Effector memory CD4-positive, alpha-beta T cell (primary cell): ENCODE results near the gene BTRC.

ENCODE experiments used
- DNase-seq, 3 donors: peaks; one replicate each; pipeline ENCODE4 v3.0.0-alpha.2; 2020
- H3K27ac ChIP-seq: 2 replicates; pipeline ENCODE4 v1.7.0; 2013; ENCODE audit warnings: mild to moderate bottlenecking, low read length, moderate library complexity; ENCODE audit not compliant: insufficient read depth, poor library complexity, severe bottlenecking
- H3K27me3 ChIP-seq: replicated peaks from 2 replicates; pipeline ENCODE4 v1.7.0; 2013; ENCODE audit warnings: mild to moderate bottlenecking, low read length; ENCODE audit not compliant: insufficient read depth, control insufficient read depth, poor library complexity, severe bottlenecking
- H3K36me3 ChIP-seq: 2 replicates; pipeline ENCODE4 v1.7.0; 2013; ENCODE audit warnings: mild to moderate bottlenecking, low read length, moderate library complexity; ENCODE audit not compliant: control insufficient read depth, insufficient read depth
- H3K4me1 ChIP-seq: 2 replicates; pipeline ENCODE4 v1.7.0; 2013; ENCODE audit warnings: low read length, mild to moderate bottlenecking; ENCODE audit not compliant: control insufficient read depth, insufficient read depth, poor library complexity, severe bottlenecking
- H3K4me3 ChIP-seq: 2 replicates; pipeline ENCODE4 v1.7.0; 2013; ENCODE audit warnings: low read length, low read depth, mild to moderate bottlenecking; ENCODE audit not compliant: insufficient read depth, poor library complexity, severe bottlenecking
- H3K9me3 ChIP-seq: 2 replicates; pipeline ENCODE4 v1.7.0; 2013; ENCODE audit warnings: mild to moderate bottlenecking, low read length, moderate library complexity; ENCODE audit not compliant: control insufficient read depth
- total RNA-seq, 3 donors: gene quantifications; one replicate each; lab custom pipeline; 2026; lab: John Stamatoyannopoulos, UW

Gene BTRC
- 14.7 to 23.6 (median 16.4) reads per million in 3 donors for total RNA-seq

GRCh38 chr10:101353692-101354327 lies at the start of gene BTRC:
BTRC (plus strand) TSS chr10:101354165; CDS start chr10:101354181, 16 bp downstream.
- H3K36me3 ChIP-seq, result no peaks in the 10 kb centered on the region
- peaks cover under 1% of the 10 kb centered on the region for H3K27me3 ChIP-seq
- DNase-seq, result peak; percentile 96 to 97 (median 96)
- H3K4me1 ChIP-seq, result peaks cover 2% of the 10 kb centered on the region
- no peaks in the 10 kb centered on the region for H3K9me3 ChIP-seq
- peak within 1 kb of the TSS; percentile 77 for H3K27ac ChIP-seq
- H3K4me3 ChIP-seq, result peak within 1 kb of the TSS; percentile 91

GRCh38 chr10:101304316-101304715 lies 49.6 kb upstream of the BTRC start:
- H3K27me3 ChIP-seq, result no peaks in the 10 kb centered on the region
- H3K27ac ChIP-seq, result no peak overlapping the region
- H3K9me3 ChIP-seq, result no peaks in the 10 kb centered on the region
- no peak overlapping the region for H3K4me3 ChIP-seq
- H3K4me1 ChIP-seq, result no peaks in the 10 kb centered on the region
- no peaks in the 10 kb centered on the region for H3K36me3 ChIP-seq
- DNase-seq, result no peak

- Histone ChIP-seq H3K27ac (no peak overlapping the region), H3K4me1 (no peaks in the 10 kb centered on the region), H3K36me3 (no peaks in the 10 kb centered on the region), H3K9me3 (no peaks in the 10 kb centered on the region), H3K27me3 (no peaks in the 10 kb centered on the region), H3K4me3 (no peak overlapping the region)
- DNase-seq, result no peak
Measured at GRCh38 chr10:101305320-101306241, 48.4 kb upstream of the BTRC start.

- H3K27me3 ChIP-seq, result no peaks in the 10 kb centered on the region
- no peaks in the 10 kb centered on the region for H3K4me1 ChIP-seq
Measured at GRCh38 chr10:101308051-101308450, 45.9 kb upstream of the BTRC start.

GRCh38 chr10:101310529-101311184 lies 43.3 kb upstream of the BTRC start:
- Histone ChIP-seq H3K4me1 (no peaks in the 10 kb centered on the region), H3K9me3 (no peaks in the 10 kb centered on the region), H3K36me3 (no peaks in the 10 kb centered on the region), H3K4me3 (no peak overlapping the region), H3K27ac (no peak overlapping the region), H3K27me3 (no peaks in the 10 kb centered on the region)
- no peak for DNase-seq

More at GRCh38 chr10:101308051-101308450, 45.9 kb upstream of the BTRC start:
- DNase-seq, result no peak
- Histone ChIP-seq H3K9me3 (no peaks in the 10 kb centered on the region), H3K4me3 (no peak overlapping the region), H3K27ac (no peak overlapping the region), H3K36me3 (no peaks in the 10 kb centered on the region)

- H3K27ac ChIP-seq, result no peak overlapping the region
Measured at GRCh38 chr10:101311185-101312066, 42.5 kb upstream of the BTRC start.

GRCh38 chr10:101319241-101319915 lies 34.6 kb upstream of the BTRC start:
- Histone ChIP-seq H3K27ac (no peak overlapping the region), H3K4me1 (no peaks in the 10 kb centered on the region), H3K9me3 (no peaks in the 10 kb centered on the region), H3K27me3 (no peaks in the 10 kb centered on the region), H3K36me3 (no peaks in the 10 kb centered on the region), H3K4me3 (no peak overlapping the region)
- no peak for DNase-seq

More at GRCh38 chr10:101311185-101312066, 42.5 kb upstream of the BTRC start:
- no peaks in the 10 kb centered on the region for H3K27me3 ChIP-seq
- H3K4me1 ChIP-seq, result no peaks in the 10 kb centered on the region
- H3K4me3 ChIP-seq, result no peak overlapping the region
- DNase-seq, result no peak
- no peaks in the 10 kb centered on the region for H3K9me3 ChIP-seq
- H3K36me3 ChIP-seq, result no peaks in the 10 kb centered on the region

- no peak for DNase-seq
- Histone ChIP-seq H3K27ac (no peak overlapping the region), H3K36me3 (no peaks in the 10 kb centered on the region), H3K4me3 (no peak overlapping the region), H3K27me3 (no peaks in the 10 kb centered on the region), H3K4me1 (no peaks in the 10 kb centered on the region), H3K9me3 (no peaks in the 10 kb centered on the region)
Measured at GRCh38 chr10:101321073-101321472, 32.9 kb upstream of the BTRC start.
